GM18526 (cell line): ENCODE results near the gene TRIM9.

Source experiments
- POLR2A ChIP-seq: IDR thresholded peaks from 3 replicates; pipeline ENCODE4 v1.6.1; 2011; ENCODE audit not compliant: insufficient read length; ENCODE audit errors: extremely low read depth

The TRIM9 gene

DNA sequence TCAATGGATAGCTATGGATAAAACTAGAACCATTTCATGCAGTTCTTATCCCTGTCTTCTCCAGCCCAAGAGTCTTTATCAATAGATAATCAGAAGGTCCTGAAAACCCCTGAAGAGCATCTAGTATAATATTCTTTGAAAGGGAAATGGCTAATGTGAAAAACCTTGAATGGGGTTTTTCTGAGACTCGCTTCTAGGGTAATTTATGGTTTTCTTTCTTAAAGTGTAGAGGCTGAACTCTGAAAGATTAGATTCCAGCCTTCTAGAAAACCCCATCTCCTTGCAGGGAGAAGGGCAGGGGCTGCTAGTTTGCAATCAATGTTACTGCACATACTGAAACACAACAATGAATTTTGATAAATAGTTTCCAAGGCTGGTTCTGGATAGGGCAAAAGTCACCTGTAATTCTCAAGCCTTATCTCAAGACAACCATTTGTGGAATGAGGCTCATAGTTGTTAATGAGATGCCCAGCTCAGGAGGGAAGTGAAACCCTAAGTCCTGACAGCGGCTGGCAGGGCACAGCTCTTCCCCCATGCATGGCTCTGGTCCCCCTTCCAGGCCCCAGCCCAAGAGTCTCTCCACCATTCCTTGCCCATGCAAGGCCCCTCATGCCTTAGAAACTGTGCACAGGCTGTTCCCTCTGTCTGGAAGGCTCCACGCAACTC is 116.9 kb downstream of the TRIM9 start:
- no peak for TF ChIP-seq POLR2A

DNA sequence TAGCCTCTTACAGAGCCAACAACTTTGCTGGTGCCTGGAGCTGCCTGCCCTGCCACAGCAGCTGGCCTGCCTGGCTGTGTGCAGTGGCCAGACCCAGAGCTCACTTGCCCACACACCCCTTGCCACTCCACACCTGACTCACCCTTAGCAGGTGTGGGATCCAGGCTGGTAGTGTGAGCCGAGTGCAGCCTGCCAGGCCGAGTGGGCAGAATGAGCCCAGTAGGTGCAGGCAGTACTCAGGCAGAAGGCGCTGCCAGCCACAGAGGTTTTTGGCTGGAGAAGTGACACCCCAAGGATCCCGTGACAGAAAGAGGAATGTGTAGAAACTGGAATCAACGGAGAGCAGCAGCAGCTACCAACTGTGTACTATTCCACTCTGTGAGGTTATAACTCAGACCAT is 120.8 kb downstream of the TRIM9 start:
- TF ChIP-seq POLR2A = no peak

DNA sequence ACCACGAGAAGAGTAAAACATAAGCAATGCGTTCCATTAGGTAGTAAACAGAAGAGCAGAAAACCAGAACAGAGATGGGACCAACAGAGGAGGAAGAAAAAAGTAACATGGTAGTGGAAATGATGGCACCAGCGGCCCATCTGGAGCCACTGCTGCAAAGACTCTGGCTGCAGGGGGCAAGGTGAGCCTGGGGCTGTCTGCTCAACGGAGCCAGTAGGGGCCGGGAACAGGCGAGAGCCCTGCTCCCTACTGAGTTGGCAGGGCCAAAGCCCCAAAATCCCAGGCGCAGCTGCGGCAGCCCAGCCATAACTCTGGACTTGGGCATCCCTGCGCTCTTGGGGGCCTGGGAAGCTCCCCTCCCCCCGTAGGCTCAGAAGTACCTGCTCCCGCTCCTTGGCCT is 122.2 kb downstream of the TRIM9 start:
- TF ChIP-seq POLR2A = no peak

GRCh38 chr14:50970886-50971781 is 123.8 kb downstream of the TRIM9 start:
- TF ChIP-seq POLR2A = no peak

GRCh38 chr14:50967790-50968189 is 127.1 kb downstream of the TRIM9 start:
- TF ChIP-seq POLR2A = no peak

- TF ChIP-seq POLR2A = no peak
These were observed 127.8 kb downstream of the TRIM9 start for GRCh38 chr14:50967103-50967502.

- TF ChIP-seq POLR2A = no peak
These were observed 130.1 kb downstream of the TRIM9 start for GRCh38 chr14:50964683-50965390.

DNA sequence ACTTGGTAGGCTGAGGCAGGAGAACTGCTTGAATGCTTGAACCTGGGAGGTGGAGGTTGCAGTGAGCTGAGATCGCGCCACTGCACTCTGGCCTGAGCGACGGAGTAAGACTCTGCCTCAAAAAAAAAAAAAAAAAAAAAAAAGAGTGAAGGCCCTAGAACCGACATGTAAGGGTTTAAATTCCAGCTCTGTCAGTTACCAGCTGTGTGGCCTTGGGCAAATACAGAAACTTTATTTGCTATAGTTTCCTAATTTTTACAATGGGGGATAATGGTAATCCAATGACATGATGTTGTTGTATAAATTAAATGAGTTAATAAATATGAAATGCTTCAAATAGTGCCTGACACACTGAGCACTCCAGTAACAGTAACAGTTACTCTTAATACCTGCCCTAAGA is 131.0 kb downstream of the TRIM9 start:
- TF ChIP-seq POLR2A = no peak

DNA sequence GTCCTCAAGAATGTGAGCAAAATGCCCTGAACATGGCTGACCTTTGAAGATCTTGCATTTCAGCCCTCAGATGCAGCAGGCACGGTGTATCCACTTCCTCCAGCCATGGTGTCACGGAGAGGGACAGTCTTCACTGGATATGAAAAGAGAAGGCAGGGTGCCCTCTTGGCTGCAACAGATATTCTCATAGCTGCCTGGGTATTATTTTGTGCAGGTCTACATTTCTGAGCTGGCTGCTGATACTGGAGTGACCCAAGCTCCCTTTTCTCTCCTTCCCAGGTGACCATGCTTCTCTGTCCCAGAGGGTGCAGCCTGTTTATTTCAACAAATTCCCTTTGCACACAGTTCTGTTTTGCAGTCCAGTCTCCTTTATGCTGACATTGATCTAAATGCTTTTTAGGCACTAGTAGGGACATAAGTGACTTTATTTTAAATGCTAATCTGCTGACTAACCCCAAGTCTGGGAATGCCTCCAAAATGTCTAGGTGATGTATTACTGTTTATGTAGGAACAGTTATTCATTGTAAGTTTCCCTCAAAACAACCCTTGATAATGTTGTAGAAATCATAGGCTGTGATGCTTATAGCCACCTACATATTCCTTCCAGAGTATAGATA is 133.2 kb downstream of the TRIM9 start:
- TF ChIP-seq POLR2A = no peak

DNA sequence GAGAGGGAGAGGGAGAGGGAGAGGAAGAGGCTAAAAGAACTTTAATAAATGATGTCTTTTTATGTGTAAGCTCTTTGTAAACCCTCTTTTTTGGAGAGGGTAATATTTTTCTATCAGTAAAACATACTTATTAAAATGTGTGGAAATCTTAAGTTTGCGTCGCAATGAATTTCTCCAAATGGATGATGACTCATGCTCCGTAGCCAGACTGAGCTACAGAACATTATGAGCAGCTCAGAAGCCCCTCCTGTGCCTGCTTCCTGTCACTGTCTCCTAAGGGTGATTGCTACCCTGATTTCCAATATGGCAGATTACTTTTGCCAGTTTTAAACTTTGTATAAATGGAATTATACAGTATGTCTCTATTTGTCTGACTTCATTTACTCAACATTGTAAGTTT is 137.6 kb downstream of the TRIM9 start:
- TF ChIP-seq POLR2A = no peak

- TF ChIP-seq POLR2A = no peak
These were observed 139.4 kb downstream of the TRIM9 start for GRCh38 chr14:50955373-50956043.

- TF ChIP-seq POLR2A = no peak
These were observed 140.0 kb downstream of the TRIM9 start for GRCh38 chr14:50954811-50955372.

- no peak for TF ChIP-seq POLR2A
These were observed 141.4 kb downstream of the TRIM9 start for GRCh38 chr14:50953502-50953901.

DNA sequence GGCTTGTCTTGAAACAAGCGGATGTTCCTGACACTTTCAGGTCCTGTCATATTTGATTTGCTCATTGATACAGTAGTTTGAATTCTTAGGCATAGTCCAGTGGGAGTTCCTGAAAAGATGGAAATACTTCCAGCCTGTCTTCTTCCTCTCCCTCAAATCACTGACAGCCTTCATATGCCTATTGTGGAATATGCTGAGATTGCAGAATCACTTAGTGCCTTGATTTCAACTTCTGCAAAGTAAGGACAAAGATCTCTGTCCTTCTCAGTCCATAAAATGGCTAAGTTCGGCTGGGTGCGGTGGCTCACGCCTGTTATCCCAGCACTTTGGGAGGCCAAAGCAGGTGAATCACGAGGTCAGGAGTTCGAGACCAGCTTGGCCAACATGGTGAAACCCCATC is 143.9 kb downstream of the TRIM9 start:
- TF ChIP-seq POLR2A = no peak

GRCh38 chr14:50948205-50948604 is 146.7 kb downstream of the TRIM9 start:
- TF ChIP-seq POLR2A = no peak
